Measurements from ENCODE around the gene TBC1D22A.

DNA sequence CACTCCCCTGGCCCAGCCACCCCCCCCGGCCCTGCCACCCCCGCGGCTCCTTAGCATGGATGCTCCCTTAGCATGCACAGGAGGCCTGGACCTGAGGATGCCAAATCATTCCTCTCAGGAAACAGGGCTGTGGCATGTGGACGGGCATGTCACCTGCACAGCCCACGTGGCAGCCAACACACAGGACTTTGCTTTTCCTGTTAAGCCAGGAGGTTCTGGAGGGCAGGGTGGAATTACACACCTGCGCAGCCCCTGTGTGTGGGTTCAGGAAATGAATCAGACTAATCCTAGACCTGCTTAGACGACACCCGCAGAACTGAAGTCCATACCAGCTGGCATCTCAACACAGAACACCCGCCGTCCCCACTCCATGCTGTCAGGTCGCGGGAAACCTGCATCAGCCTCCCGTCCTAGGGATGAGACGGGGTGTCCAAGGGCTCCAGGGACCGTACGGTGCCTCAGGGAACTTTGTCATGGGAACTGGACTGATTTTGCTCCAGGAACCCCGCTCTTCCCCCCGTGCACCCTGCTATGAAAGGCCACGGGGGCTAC, 34.6 kb upstream of the TBC1D22A start:
- TF ChIP-seq, protein P1, sequence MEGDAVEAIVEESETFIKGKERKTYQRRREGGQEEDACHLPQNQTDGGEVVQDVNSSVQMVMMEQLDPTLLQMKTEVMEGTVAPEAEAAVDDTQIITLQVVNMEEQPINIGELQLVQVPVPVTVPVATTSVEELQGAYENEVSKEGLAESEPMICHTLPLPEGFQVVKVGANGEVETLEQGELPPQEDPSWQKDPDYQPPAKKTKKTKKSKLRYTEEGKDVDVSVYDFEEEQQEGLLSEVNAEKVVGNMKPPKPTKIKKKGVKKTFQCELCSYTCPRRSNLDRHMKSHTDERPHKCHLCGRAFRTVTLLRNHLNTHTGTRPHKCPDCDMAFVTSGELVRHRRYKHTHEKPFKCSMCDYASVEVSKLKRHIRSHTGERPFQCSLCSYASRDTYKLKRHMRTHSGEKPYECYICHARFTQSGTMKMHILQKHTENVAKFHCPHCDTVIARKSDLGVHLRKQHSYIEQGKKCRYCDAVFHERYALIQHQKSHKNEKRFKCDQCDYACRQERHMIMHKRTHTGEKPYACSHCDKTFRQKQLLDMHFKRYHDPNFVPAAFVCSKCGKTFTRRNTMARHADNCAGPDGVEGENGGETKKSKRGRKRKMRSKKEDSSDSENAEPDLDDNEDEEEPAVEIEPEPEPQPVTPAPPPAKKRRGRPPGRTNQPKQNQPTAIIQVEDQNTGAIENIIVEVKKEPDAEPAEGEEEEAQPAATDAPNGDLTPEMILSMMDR (IDR thresholded peaks at IDR 0.05 in 2 of 3, conservative IDR thresholded peaks at IDR 0.05 in 1 of 3; ENCODE audit: borderline replicate concordance in 1 of 3, insufficient read depth in 1 of 3, low read depth in 2 of 3, low read length in 2 of 3): no peak
- TF ChIP-seq SP1 (IDR thresholded peaks at IDR 0.05; ENCODE audit: low read depth) (no peak), POLR2AphosphoS5 (IDR thresholded peaks at IDR 0.05; ENCODE audit: low read depth, low read length) (no peak), POLR2A (IDR thresholded peaks at IDR 0.05; ENCODE audit: borderline replicate concordance, extremely low read depth, insufficient read depth, insufficient read length) (no peak), ZFX (IDR thresholded peaks at IDR 0.05) (no peak), ELF1 (IDR thresholded peaks at IDR 0.05; ENCODE audit: borderline replicate concordance, low read depth) (no peak)
- TF ChIP-seq, protein P2, sequence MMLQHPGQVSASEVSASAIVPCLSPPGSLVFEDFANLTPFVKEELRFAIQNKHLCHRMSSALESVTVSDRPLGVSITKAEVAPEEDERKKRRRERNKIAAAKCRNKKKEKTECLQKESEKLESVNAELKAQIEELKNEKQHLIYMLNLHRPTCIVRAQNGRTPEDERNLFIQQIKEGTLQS (IDR thresholded peaks at IDR 0.05): no peak
